CD4-positive, alpha-beta T cell treated with Interleukin-10 for 1 hour (primary cell): ENCODE data around the gene QRFPR.
A peak's percentile ranks its signal among the peaks of the same experiment; 100 is the strongest.
"Not testable (repeated sequence)": the region's sequence is repeated elsewhere in the genome, so short reads cannot be mapped to it uniquely, and the experiment has no call there.

Experiments
- DNase-seq: peaks from one replicate; pipeline ENCODE4 v3.0.0-alpha.2; 2020

The QRFPR gene

GRCh38 chr4:121380776-121381462, at the start of gene QRFPR:
TSS of gene QRFPR (minus strand) at chr4:121381018. CDS start at chr4:121380647, 371 bp downstream.
- no peak for DNase-seq

DNA sequence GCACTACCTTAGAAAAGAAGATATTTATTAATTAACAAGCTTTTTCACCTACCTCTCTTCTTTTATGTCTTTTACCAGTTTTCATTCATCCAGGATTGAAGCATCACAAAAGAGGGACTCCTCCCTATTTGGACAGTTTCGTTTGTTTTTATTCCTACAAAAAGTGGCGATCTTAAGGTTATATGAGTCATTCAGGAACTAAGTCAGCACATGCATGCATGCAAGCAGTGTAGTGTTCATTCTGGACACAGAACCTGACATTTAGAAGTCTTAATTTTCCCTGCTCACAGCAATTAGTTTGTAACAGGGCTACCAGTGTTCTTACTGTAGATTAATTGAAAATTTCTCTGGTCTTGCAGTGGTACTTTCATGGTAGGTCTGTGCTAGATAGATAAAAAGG, 47.9 kb upstream of the QRFPR start:
- DNase-seq, result no peak

GRCh38 chr4:121421594-121421993, 40.8 kb upstream of the QRFPR start:
- no peak for DNase-seq

DNA sequence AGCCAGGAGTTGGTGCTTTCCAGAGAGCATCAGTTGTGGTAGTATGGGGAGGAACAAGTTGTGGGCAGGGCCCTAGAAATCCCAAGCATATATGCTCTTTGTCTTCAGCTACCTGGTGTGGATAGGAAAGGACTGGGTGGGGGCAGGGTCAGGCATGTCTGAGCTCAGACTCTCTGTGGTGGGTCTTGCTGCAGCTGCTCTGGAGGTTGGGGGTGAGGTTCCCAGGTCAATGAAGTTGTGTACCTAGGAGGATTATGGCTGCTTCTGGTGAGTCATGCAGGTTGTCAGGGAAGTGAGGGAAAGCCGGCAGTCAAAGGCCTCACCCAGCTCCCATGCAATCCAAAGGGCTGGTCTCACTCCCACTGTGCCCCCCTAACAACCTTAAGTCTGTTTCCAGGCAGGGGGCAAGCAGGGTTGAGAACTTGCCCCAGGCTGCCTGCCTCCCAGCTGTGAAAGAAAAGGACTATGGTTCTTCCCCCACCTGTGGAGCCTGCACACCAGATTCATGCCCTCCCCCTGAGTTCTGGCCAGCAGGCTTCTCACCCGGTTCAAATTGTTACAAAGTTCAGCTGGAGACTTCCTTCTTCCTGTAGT, 30.4 kb upstream of the QRFPR start:
- DNase-seq, result no peak

DNA sequence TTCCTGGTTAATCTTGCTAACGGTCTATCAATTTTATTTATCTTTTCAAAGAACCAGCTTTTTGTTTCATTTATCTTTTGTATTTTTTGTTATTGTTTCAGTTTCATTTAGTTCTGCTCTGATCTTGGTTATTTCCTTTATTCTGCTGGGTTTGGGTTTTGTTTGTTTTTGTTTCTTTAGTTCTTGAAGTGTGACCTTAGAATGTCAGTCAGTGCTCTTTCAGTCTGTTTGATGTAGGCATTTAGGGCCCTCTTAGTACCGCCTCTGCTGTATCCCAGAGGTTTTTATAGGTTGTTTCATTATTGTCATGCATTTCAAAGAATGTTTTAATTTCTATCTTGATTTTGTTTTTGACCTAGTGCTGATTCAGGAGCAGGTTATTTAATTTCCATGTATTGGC, 27.7 kb upstream of the QRFPR start:
- not testable (repeated sequence) for DNase-seq

GRCh38 chr4:121400632-121401031, 19.8 kb upstream of the QRFPR start:
- no peak for DNase-seq

GRCh38 chr4:121397941-121398601, 17.3 kb upstream of the QRFPR start:
- DNase-seq, result no peak

GRCh38 chr4:121397434-121397833, 16.6 kb upstream of the QRFPR start:
- no peak for DNase-seq

- no peak for DNase-seq
These were observed 11.7 kb upstream of the QRFPR start for GRCh38 chr4:121392426-121393086.

- no peak for DNase-seq
These were observed 9.5 kb upstream of the QRFPR start for GRCh38 chr4:121390335-121390734.

GRCh38 chr4:121379276-121379675, 1.5 kb downstream of the QRFPR start:
- no peak for DNase-seq

GRCh38 chr4:121377076-121377475, 3.7 kb downstream of the QRFPR start:
- no peak for DNase-seq

DNA sequence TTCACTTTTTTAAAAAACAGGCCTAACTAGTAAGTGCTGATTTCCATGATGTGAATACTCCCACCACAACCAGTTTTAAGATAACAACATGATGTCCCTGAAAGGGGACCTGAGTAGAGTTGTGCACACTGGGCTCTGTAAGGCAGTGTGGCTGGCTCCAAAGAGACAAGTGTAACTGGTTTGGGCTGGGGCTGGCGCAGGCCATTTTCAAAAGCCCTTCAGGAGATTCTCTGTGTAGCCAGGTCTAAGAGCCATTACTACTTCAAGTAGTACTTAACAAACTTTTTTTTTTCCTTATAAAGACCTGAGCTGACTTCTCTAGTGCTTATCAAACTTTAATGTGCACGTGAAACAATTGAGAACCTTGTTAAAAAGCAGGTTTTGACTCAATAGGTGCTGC, 4.3 kb downstream of the QRFPR start:
- DNase-seq, result no peak

- DNase-seq, result no peak
These were observed 4.7 kb downstream of the QRFPR start for GRCh38 chr4:121376097-121376496.

- no peak for DNase-seq
These were observed 5.6 kb downstream of the QRFPR start for GRCh38 chr4:121375262-121375661.

DNA sequence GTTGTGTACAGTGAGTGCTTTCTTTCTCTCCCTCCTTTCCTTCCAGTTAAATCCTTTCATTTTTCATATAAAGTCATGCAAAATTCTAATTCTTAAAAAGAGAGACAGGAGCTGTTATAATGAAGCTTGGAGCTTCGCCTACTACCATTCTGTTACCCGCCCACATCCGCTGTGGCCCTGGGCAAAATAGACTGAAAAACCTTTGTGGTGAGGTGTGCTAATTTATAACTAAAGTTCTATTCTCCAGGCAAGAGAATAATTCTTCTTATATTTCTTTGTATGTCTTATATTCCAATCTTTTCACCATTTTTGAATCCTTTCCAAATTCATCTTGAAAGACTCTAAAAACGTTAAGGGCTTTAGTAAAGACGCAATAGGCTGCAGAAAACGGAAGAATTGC, 7.0 kb downstream of the QRFPR start:
- no peak for DNase-seq

GRCh38 chr4:121370729-121371325, 10.0 kb downstream of the QRFPR start:
- peak; percentile 33 for DNase-seq

- no peak for DNase-seq
These were observed 20.3 kb downstream of the QRFPR start for GRCh38 chr4:121360495-121360894.

GRCh38 chr4:121358473-121358872, 22.3 kb downstream of the QRFPR start:
- DNase-seq, result no peak

DNA sequence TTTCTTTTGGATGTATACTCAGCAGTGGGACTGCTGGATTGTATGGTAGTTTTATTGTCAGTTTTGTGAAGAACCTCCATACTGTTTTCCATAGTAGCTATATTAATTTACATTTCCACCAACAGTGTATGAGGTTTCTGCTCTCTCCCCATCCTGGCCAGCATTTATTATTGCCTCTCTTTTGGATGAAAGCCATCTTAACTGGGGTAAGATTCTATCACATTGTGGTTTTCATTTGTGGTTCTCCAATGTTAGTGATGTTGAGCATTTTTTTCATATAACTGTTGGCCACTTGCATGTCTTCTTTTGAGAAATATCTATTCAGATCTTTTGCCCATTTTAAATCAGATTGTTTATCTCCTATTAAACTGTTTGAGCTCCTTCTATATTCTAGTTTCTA, 27.6 kb downstream of the QRFPR start:
- no peak for DNase-seq

DNA sequence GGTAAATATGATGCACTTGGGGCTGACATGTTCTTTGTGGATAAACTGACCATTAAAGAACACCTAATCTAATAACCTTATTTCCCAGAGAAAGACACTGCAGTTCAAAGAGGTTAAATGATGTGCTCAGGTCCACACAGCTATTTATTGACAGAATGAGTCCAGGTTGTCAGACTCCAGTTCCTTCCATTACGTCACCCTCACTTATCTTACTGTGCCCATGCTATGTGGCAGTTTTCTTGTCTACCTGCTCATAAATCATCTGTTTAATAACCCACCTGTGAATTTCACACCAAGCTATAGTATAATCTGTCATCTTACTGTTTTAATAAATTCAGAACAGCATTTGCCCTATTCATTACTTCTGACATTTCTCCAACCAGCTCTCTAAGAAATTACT, 36.7 kb downstream of the QRFPR start:
- no peak for DNase-seq

DNA sequence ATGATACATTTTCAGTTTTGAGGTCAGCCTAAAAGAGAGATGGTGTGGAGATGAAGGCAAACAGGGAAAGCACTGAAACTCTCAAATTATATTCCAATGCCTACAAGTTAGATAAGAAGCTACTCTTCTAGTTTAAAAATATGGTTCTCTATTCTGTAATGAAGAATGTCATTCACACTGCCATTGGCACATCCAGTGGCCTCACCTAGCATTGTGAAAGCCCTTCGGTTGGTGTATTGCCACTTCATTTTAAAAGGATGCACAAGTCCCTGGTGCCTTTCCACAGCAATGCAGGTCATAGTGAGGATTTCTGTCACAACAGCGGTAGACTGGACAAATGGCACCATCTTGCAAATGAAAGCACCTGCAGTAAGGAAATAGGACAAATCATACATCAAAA, 40.6 kb downstream of the QRFPR start:
- DNase-seq, result no peak

DNA sequence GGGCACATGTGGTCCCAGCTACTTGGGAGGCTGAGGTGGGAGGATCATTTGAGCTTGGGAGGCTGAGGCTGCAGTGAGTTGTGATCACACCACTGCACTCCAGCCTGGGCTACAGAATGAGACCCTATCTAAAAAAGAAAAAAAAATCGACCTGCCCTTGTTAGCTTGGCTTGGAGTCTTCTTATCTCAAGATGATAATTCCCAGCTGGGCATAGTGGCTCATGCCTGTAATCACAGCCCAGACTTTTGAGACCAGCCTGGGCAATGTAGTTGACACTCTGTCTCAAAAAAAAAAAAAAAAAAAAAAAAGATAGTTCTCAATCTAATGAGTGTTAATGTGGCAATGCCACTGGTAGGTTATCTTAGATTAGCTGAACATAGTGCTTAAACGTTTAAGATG, 41.0 kb downstream of the QRFPR start:
- DNase-seq, result no peak
